ENCODE measurements around the gene GRIN3A.
A peak's percentile ranks its signal among the peaks of the same experiment; 100 is the strongest.
"Not testable (repeated sequence)": the region's sequence is repeated elsewhere in the genome, so short reads cannot be mapped to it uniquely, and the experiment has no call there.

The GRIN3A gene

GRCh38 chr9:101578378-101578777 is 160.1 kb downstream of the GRIN3A start:
- DNase-seq (ENCODE audit: low spot score) = no peak

GRCh38 chr9:101574731-101575333 is 163.6 kb downstream of the GRIN3A start:
- no peak for DNase-seq (ENCODE audit: low spot score)

- DNase-seq (ENCODE audit: low spot score) = no peak
Measured at GRCh38 chr9:101572316-101572715, 166.1 kb downstream of the GRIN3A start.

GRCh38 chr9:101571114-101571513 is 167.3 kb downstream of the GRIN3A start:
- no peak for DNase-seq (ENCODE audit: low spot score)

GRCh38 chr9:101569741-101570501 is 168.5 kb downstream of the GRIN3A start:
- no peak for DNase-seq (ENCODE audit: low spot score)

- DNase-seq (ENCODE audit: low spot score) = no peak
Measured at GRCh38 chr9:101567725-101568350, 170.6 kb downstream of the GRIN3A start.

- peak; percentile 3 for DNase-seq (ENCODE audit: low spot score)
Measured at GRCh38 chr9:101566904-101567724, 171.3 kb downstream of the GRIN3A start.

GRCh38 chr9:101564252-101564651 is 174.2 kb downstream of the GRIN3A start:
- DNase-seq (ENCODE audit: low spot score) = no peak

- DNase-seq (ENCODE audit: low spot score) = no peak
Measured at GRCh38 chr9:101562966-101563365, 175.5 kb downstream of the GRIN3A start.

GRCh38 chr9:101561740-101562139 is 176.7 kb downstream of the GRIN3A start:
- no peak for DNase-seq (ENCODE audit: low spot score)

GRCh38 chr9:101549472-101550098 is 188.9 kb downstream of the GRIN3A start:
- not testable (repeated sequence) for DNase-seq (ENCODE audit: low spot score)

GRCh38 chr9:101543098-101543735 is 195.2 kb downstream of the GRIN3A start:
- DNase-seq (ENCODE audit: low spot score) = no peak

GRCh38 chr9:101540069-101540468 is 198.4 kb downstream of the GRIN3A start:
- DNase-seq (ENCODE audit: low spot score) = no peak

GRCh38 chr9:101536938-101537337 is 201.5 kb downstream of the GRIN3A start:
- peak; percentile 30 for DNase-seq (ENCODE audit: low spot score)

GRCh38 chr9:101536351-101536750 is 202.1 kb downstream of the GRIN3A start:
- peak; percentile 61 for DNase-seq (ENCODE audit: low spot score)

GRCh38 chr9:101533334-101534204 is 204.9 kb downstream of the GRIN3A start, which contains the start of gene RNF20:
Gene RNF20, plus strand, starts transcription at chr9:101533853. Its CDS starts 1,571 bp downstream, at chr9:101535424.
- peak; percentile 96 for DNase-seq (ENCODE audit: low spot score)

GRCh38 chr9:101530076-101530711 is 208.3 kb downstream of the GRIN3A start:
- DNase-seq (ENCODE audit: low spot score) = peak; percentile 68

GRCh38 chr9:101528015-101528414 is 210.4 kb downstream of the GRIN3A start:
- no peak for DNase-seq (ENCODE audit: low spot score)

- no peak for DNase-seq (ENCODE audit: low spot score)
Measured at GRCh38 chr9:101527066-101527465, 211.4 kb downstream of the GRIN3A start.

GRCh38 chr9:101524371-101524770 is 214.1 kb downstream of the GRIN3A start:
- no peak for DNase-seq (ENCODE audit: low spot score)
